ENCODE measurements around the gene ZNF414.

DNA sequence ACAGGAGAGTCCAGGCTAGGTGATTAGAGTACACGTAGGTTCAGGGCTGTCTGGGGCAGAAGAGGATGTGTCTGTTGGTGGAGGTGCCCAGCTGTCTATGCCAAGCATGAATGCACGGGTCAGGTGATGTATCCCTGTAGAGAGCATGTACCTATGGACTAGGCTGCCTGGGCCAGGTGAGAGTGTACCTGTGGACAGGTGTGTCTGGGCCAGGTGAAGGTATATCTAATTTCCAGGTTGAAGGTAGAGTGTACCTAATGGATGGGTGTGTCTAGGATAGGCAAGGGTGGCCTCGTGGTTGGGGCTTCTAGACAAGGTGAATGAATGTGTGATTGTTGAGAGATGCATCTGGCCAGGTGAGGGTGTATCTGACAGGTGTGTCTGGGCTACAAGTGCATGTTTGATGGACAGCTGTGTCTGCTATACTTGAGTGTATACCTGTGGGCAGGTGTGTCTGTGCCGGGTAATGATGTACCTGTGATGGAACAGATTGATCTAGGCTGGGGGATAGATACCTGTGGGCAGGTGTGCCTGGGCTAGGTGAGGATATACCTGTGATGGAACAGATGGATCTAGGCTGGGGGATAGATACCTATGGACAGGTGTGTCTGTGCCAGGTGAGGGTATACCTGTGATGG is 15.5 kb upstream of the ZNF414 start:
- TF ChIP-seq EZH2 (IDR thresholded peaks at IDR 0.05; ENCODE audit: insufficient read depth, poor library complexity, severe bottlenecking) (no peak), EZH2phosphoT487 (IDR thresholded peaks at IDR 0.05; ENCODE audit: insufficient read depth, low read depth) (no peak)
